Fibroblast of the aortic adventitia (primary cell): ENCODE measurements around the gene AGPAT3. TPM values are rescaled to one million over a fixed set of nuclear protein-coding genes. Genes with fewer than 3 reads are reported as not detected.
A peak's percentile ranks its signal among the peaks of the same experiment; 100 is the strongest.

Source experiments
- DNase-seq: peaks from one replicate; pipeline ENCODE4 v3.0.0-alpha.2; 2010; ENCODE audit warnings: low read depth
- H3K4me3 ChIP-seq: 2 replicates; pipeline ENCODE4 v1.5.1; 2011; ENCODE audit warnings: low read depth, mild to moderate bottlenecking, control low read depth, low read length, moderate library complexity
- CTCF ChIP-seq: IDR thresholded peaks from 2 replicates; pipeline ENCODE4 v1.5.1; 2011; ENCODE audit warnings: mild to moderate bottlenecking, low read length, control low read depth, inconsistent platforms; ENCODE audit not compliant: insufficient read depth
- total RNA-seq: library from RNA; depleted of rRNA; stranded (reverse); fragments of >200 nt; gene quantifications from 2 replicates; pipeline ENCODE4 v1.2.3, GENCODE V29; 2012; ENCODE audit warnings: low replicate concordance

The AGPAT3 gene
- total RNA-seq, 1 donor: 29.0 TPM

- no peak overlapping the region for H3K4me3 ChIP-seq
- DNase-seq: no peak
- no peak for TF ChIP-seq CTCF
These were observed 155.5 kb downstream of the AGPAT3 start for GRCh38 chr21:44020551-44020950.

GRCh38 chr21:44021064-44021463, 156.0 kb downstream of the AGPAT3 start:
- DNase-seq: no peak
- no peak overlapping the region for H3K4me3 ChIP-seq
- TF ChIP-seq CTCF: no peak

- TF ChIP-seq CTCF: no peak
- DNase-seq: no peak
These were observed 159.2 kb downstream of the AGPAT3 start for GRCh38 chr21:44024257-44024656.

GRCh38 chr21:44024887-44025353, 159.9 kb downstream of the AGPAT3 start:
- peak; percentile 79 for DNase-seq
- TF ChIP-seq CTCF: peak; percentile 27
- no peak overlapping the region for H3K4me3 ChIP-seq

More at GRCh38 chr21:44024257-44024656, 159.2 kb downstream of the AGPAT3 start:
- no peak overlapping the region for H3K4me3 ChIP-seq

GRCh38 chr21:44027607-44028286, 162.7 kb downstream of the AGPAT3 start:
- DNase-seq: no peak
- no peak overlapping the region for H3K4me3 ChIP-seq
- TF ChIP-seq CTCF: no peak

- no peak for DNase-seq
- H3K4me3 ChIP-seq: no peak overlapping the region
- TF ChIP-seq CTCF: no peak
These were observed 163.2 kb downstream of the AGPAT3 start for GRCh38 chr21:44028287-44028659.

GRCh38 chr21:44029460-44030087, 164.6 kb downstream of the AGPAT3 start:
- no peak for TF ChIP-seq CTCF
- no peak overlapping the region for H3K4me3 ChIP-seq
- no peak for DNase-seq
